H1 (cell line): ENCODE results near the gene PRR23E.

Experiments
- ATF3 ChIP-seq: IDR thresholded peaks from 2 replicates; pipeline ENCODE4 v1.6.1; 2011; ENCODE audit warnings: low read depth, mild to moderate bottlenecking, low read length; ENCODE audit not compliant: insufficient read depth
- CHD2 ChIP-seq: IDR thresholded peaks from 2 replicates; pipeline ENCODE4 v1.6.1; 2012; ENCODE audit warnings: low read length, improper control_type of control experiment
- CREB1 ChIP-seq: IDR thresholded peaks from 2 replicates; pipeline ENCODE4 v1.6.1; 2012; ENCODE audit warnings: inconsistent platforms
- CTCF ChIP-seq, 3 experiments: IDR thresholded peaks; 1 replicate in 2 of 3; 2 replicates in 1 of 3; pipeline versions ENCODE4 v1.5.1 to v1.6.1; 2011; ENCODE audit warnings: low read length in 3 of 3, mild to moderate bottlenecking in 3 of 3, inconsistent platforms in 2 of 3, low read depth in 1 of 3, moderate library complexity in 1 of 3; ENCODE audit not compliant: insufficient read depth in 1 of 3; ENCODE audit errors: control extremely low read depth in 1 of 3
- EP300 ChIP-seq, 2 experiments: IDR thresholded peaks; 1 replicate in 1 of 2; 2 replicates in 1 of 2; pipeline ENCODE4 v1.6.1; 2011 to 2012; ENCODE audit warnings: low read depth in 2 of 2, low read length in 2 of 2, mild to moderate bottlenecking in 2 of 2, borderline replicate concordance in 1 of 2, inconsistent platforms in 1 of 2, moderate library complexity in 1 of 2
- FOSL1 ChIP-seq: IDR thresholded peaks from 2 replicates; pipeline ENCODE4 v1.6.1; 2011; ENCODE audit warnings: mild to moderate bottlenecking, low read depth, low read length, moderate library complexity; ENCODE audit not compliant: insufficient read depth
- KDM1A ChIP-seq: fragments of 200-600, 300-600 bp; sonication (generic); IDR thresholded peaks from 2 replicates; pipeline ENCODE4 v1.7.1; 2016; ENCODE audit warnings: mild to moderate bottlenecking, low read length, borderline replicate concordance
- PHF8 ChIP-seq: fragments of 200-600 bp; sonication (generic); conservative IDR thresholded peaks from 2 replicates; pipeline ENCODE4 v1.7.1; 2012; ENCODE audit warnings: low read depth, mild to moderate bottlenecking, inconsistent platforms, low read length, moderate library complexity
- POLR2A ChIP-seq, 2 experiments: IDR thresholded peaks; 1 replicate in 1 of 2; 2 replicates in 1 of 2; pipeline ENCODE4 v1.6.1; 2011; ENCODE audit warnings: low read depth in 2 of 2, low read length in 2 of 2, mild to moderate bottlenecking in 2 of 2; ENCODE audit errors: control extremely low read depth in 1 of 2
- TCF12 ChIP-seq: IDR thresholded peaks from 2 replicates; pipeline ENCODE4 v1.6.1; 2011; ENCODE audit warnings: low read depth, mild to moderate bottlenecking, low read length
- USF2 ChIP-seq: IDR thresholded peaks from 2 replicates; pipeline ENCODE4 v1.6.1; 2011; ENCODE audit warnings: low read length, improper control_type of control experiment

GRCh38 chr3:127212231-127212630 is 19.3 kb downstream of the PRR23E start:
- TF ChIP-seq TCF12 (no peak), CTCF (IDR thresholded peaks at IDR 0.05; ENCODE audit: control extremely low read depth in 1 of 3, insufficient read depth in 1 of 3, low read depth in 1 of 3, low read length in 3 of 3) (no peak), USF2 (no peak), KDM1A (no peak), POLR2A (IDR thresholded peaks at IDR 0.05; ENCODE audit: control extremely low read depth in 1 of 2, low read depth in 2 of 2, low read length in 2 of 2) (no peak), FOSL1 (no peak), EP300 (IDR thresholded peaks at IDR 0.05; ENCODE audit: borderline replicate concordance in 1 of 2, low read depth in 2 of 2, low read length in 2 of 2) (no peak), CHD2 (no peak), ATF3 (no peak), CREB1 (no peak), PHF8 (no peak)
